ENCODE data around the gene C2CD4D.

C2CD4D gene

GRCh38 chr1:151832318-151832980, 7.2 kb downstream of the C2CD4D start:
- DNase-seq: no peak

DNA sequence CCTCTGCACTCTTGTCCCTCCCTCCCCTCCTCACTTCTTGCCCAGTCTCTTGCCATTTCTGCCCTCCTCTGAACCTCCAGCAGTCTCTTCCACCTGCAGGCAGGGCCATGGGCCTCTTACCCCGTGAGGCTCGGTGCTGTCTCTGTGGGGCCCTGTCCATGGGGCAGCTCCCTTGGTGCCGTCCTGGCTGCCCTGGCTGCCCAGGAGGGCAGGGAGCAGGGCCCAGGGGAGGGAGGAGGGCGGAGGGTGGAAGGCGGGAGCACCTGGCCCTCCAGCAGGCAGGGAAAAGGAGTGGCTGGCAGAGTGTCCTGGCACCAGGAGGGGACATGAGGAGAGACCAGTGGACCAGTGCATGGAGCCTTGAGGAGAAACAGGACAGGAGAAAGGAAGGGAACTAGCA, 8.0 kb downstream of the C2CD4D start, which contains the start of gene RORC:
Gene RORC, minus strand, starts transcription at position 198 of the 400 bp plus-strand sequence. Its CDS starts 38 bp downstream, at position 160.
- DNase-seq: no peak

DNA sequence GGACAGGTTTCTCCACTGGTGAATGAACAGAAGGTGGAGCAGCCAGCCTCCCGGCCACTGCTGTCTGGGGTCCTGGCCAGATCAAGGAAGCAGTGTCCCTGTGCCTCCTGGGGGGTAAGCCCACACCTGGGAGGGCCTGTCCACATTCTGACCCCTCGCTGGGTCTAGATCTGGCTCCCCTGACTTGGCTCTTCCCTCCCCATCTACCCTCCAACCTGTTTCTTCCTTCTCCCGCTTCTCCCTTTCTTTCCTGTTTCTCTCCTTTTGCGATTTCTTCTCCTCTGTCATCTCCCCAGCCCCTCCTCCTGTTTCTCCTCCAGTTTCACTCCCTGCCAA, 8.4 kb downstream of the C2CD4D start:
- no peak for DNase-seq

- DNase-seq: peak; percentile 14
These were observed 9.6 kb downstream of the C2CD4D start for GRCh38 chr1:151830055-151830454.

DNA sequence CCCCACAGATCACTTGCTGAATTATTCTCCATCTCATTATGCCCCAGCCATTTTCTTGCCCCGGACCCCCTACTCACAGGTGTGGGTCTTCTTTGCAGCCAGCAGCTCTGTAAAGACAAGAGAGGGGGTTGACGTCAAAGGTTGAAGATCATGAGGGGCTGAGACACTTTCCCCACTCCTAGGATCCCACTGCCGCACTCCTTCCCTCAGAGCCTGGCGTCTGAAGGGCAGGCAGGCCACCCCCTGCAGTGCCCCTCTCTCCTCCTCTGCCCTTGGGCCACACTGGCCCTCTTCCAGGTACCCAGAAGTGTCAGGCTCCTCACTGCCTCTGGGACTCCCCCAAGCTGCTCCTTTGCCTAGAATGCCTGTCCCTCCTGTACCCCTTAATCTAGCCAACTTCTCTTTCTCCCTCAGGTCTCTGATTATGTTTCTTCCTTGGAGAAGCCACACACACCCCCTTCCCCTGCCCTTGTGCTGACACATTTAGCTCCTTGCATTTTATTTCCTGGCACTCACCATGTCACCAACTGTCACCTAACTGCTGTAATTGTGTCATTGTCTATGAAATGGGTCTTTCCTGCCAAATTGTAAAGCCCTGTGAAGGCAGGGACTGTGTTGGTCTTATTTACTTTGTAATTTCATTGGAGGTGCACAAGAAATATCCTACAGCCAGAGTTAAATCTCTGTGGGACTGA, 10.1 kb downstream of the C2CD4D start:
- peak; percentile 18 for DNase-seq

GRCh38 chr1:151828921-151829320, 10.7 kb downstream of the C2CD4D start:
- peak; percentile 62 for DNase-seq

- no peak for DNase-seq
These were observed 11.8 kb downstream of the C2CD4D start for GRCh38 chr1:151827853-151828252.

- DNase-seq: no peak
These were observed 13.6 kb downstream of the C2CD4D start for GRCh38 chr1:151825751-151826660.

- DNase-seq: no peak
These were observed 14.4 kb downstream of the C2CD4D start for GRCh38 chr1:151825204-151825603.

- DNase-seq: no peak
These were observed 16.4 kb downstream of the C2CD4D start for GRCh38 chr1:151823175-151823574.

GRCh38 chr1:151822404-151822803, 17.2 kb downstream of the C2CD4D start:
- DNase-seq: no peak

DNA sequence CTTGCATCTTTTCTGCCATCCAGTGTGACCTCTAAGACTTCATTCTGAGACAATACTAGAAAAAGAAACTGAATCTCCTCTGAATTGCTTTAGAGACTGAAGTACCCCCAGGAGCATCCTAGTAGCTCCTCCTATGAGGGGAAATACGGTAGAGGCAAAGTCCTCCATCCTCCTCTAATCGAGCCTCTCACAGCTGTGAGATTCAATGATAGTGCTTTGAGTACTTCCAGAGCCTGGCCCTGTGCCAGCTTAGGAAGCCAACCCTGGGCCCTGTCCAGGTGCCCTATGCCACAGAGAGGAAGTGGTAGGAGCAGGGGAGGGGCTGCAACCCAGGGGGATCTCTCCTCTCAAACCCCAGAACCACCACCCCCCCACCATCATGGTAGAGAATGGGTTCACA, 18.7 kb downstream of the C2CD4D start:
- DNase-seq: no peak

DNA sequence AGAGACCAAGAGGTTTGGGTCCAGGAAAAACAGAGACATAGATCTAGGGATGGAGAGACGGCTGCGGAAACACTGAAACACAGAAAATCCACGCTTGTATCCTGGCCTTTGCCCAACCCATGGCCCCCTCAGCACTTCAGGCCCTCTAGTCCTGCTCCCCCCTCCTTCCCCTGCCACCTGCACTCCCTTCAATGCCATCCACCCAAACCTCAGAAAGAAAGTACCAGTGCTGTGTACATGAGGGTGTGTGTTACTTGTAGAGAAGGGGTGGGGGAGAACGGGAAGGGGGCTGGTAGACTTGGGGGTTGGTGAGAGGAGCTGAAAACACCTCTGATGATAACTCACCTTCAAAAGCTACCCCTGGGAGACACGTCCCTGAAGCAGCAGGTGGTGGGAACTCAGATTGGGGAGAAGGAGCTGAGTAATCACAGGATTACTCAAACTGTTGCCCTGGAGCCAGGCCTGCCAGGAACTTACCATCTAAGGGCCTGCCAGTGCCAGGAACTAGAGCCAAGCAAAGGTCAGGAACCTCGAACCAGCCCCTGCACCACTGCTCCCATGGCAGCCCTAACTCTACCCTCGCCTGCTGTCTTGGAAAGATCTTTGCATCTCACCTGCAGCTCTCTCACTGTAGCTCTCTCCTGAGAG, 19.5 kb downstream of the C2CD4D start:
- DNase-seq: no peak

GRCh38 chr1:151819227-151819835, 20.3 kb downstream of the C2CD4D start:
- DNase-seq: no peak

DNA sequence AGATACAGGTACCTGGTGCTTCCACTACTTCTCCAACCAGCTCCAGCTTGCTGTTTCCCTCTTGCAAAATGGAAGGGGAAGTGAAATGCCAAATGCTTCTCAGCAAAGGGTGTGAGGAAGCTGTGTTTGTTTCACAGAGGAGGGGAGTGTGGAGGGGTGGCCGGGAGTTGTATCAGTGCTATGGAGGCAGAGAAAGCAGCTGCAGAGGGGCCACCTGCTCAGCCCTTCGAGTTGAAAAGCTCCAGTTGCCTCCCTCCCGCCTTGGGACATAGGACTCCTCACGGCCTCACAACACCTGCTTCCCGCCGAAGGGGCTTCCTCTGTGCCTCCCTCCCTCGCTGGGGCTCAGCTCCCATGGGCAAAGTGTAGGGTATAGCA, 22.3 kb downstream of the C2CD4D start:
- no peak for DNase-seq

DNA sequence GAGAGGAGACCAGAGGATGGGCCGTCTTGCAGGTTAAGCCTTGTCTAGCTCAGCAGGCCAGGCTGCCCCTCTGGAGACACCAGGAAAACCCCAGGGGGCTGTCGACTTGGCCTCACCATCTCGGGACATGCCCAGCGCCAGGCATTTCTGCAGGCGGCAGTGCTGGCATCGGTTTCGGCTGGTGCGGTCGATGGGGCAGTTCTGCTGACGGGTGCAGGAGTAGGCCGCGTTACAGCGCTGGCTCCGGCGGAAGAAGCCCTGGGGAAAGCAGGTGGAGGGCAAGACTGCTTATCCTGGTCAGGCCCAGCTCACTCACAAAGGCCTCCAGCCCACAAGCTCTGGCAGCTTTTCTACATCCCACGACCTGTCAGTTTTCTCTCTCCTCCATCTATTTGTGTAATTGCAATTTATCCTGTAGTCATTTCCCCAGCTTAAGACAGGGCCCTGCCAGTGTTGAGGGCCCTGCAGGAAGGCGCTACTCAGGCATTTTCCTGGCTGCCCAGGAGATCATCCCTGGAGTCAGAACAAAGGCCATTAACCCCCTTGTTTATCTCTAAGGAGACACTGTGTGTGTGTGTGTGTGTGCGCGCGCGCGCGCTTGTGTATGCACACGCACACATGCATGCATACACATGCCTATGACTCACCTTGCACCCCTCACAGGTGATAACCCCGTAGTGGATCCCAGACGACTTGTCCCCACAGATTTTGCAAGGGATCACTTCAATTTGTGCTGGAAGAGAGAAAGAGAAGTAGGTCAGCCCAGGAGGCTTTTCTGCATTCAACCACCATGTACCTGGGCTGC, 22.9 kb downstream of the C2CD4D start:
- no peak for DNase-seq

GRCh38 chr1:151815716-151816327, 23.8 kb downstream of the C2CD4D start:
- no peak for DNase-seq

DNA sequence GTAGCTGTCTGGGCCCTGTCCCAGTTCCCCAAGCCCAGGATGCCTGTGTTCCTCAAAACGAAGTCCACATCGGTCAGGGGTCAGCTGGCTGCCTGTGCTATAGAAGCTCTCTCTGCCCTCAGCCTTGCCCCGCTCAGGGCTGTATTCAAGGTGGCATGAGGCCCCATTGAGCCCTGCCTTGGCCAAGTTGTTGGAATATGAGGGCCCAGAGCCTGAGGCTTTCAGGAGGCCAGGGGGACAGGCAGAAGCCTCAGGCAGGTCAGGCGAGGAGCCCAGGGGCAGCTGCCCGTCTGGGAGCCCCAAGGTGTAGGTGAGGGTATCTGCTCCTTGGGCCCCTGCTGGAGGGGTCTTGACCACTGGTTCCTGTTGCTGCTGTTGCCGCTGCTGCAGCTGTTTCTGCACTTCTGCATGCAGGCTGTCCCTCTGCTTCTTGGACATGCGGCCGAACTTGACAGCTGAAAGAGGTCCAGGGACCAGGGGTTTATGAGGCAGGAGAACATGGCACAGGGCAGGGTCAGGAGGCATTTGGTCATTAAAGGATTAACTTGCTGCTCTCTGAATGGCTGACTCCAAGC, 24.6 kb downstream of the C2CD4D start:
- DNase-seq: no peak

DNA sequence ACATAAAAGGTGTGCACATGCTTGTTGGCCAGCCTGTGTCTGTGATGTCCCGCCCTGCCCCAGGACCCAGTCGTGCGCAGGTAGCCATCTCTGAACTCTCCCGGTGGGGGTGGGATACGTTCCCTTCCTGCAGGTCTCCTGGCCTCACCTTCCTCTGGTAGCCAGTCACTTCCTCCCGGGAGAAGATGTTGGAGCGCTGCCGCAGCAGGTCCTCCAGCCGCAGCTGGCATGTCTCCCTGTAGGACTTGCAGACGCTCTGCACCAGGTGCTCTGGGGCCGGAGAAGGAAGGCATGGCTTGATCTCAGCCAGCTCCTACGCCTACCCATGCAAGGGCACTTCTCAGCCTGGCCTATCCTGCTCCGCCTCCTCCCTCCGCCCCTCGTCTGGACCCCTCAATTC, 25.2 kb downstream of the C2CD4D start:
- no peak for DNase-seq

GRCh38 chr1:151813271-151813977, 26.2 kb downstream of the C2CD4D start:
- no peak for DNase-seq

All from retina (tissue), 1 donor.